ENCODE measurements around the gene UTP25. TPM values are rescaled to one million over a fixed set of nuclear protein-coding genes. Genes with fewer than 3 reads are reported as not detected.

Gene UTP25
- total RNA-seq, 2 experiments from 2014 or later, result 10.5 to 12.8 TPM

- TF ChIP-seq EZH2phosphoT487 (IDR thresholded peaks at IDR 0.05; ENCODE audit: borderline replicate concordance, low read depth, low read length) (no peak), CTCF (conservative IDR thresholded peaks at IDR 0.05; ENCODE audit: low read length) (no peak)
- Histone ChIP-seq H3K9me2 (ENCODE audit: insufficient read depth, low read length) (no peaks in the 10 kb centered on the region), H3K9me3 (ENCODE audit: low read length) (no peaks in the 10 kb centered on the region), H3K4me2 (ENCODE audit: low read length) (no peak overlapping the region), H3K4me1 (ENCODE audit: insufficient read depth, low read length, poor library complexity, severe bottlenecking) (no peaks in the 10 kb centered on the region), H3K27ac (ENCODE audit: low read depth, low read length, poor library complexity, severe bottlenecking) (no peak overlapping the region), H2AFZ (ENCODE audit: low read length) (no peak overlapping the region), H4K20me1 (ENCODE audit: insufficient read depth, low read length) (no peaks in the 10 kb centered on the region; the same call in 1 of the 2 replicates), H3K4me3 (ENCODE audit: low read depth, low read length, poor library complexity, severe bottlenecking) (no peak overlapping the region), H3K36me3 (ENCODE audit: insufficient read depth, low read length) (peaks cover 98% of the 10 kb centered on the region), H3K79me2 (ENCODE audit: insufficient read depth, low read depth, low read length) (no peaks in the 10 kb centered on the region)
- intact Hi-C loops (cut with micrococcal nuclease; ENCODE audit: unreplicated experiment), result no loop called here
- no TSS peak for BruUV-seq (replicated peaks)
- POLR2A ChIA-PET, result interaction anchor here (0.6 to 1.6 kb wide), 6 partner anchors 14 to 1892 kb away, joined by 3 to 7 read pairs (median 3); partner anchors contain the start of genes HHAT and TRAF3IP3
- DNase-seq (ENCODE audit: low spot score), result no peak
- CTCF ChIA-PET (ENCODE audit: unreplicated experiment), result interaction anchor here (1.6 kb wide), 1 partner anchor 14 kb away, joined by 3 read pairs; no protein-coding TSS in a partner anchor
These were observed 17.1 kb downstream of the UTP25 start for GRCh38 chr1:209844695-209845407.

- Histone ChIP-seq H4K20me1 (ENCODE audit: insufficient read depth, low read length) (no peaks in the 10 kb centered on the region; the same call in 1 of the 2 replicates), H3K4me2 (ENCODE audit: low read length) (no peak overlapping the region), H3K9me3 (ENCODE audit: low read length) (no peaks in the 10 kb centered on the region), H3K79me2 (ENCODE audit: insufficient read depth, low read depth, low read length) (no peaks in the 10 kb centered on the region), H3K4me3 (ENCODE audit: low read depth, low read length, poor library complexity, severe bottlenecking) (no peak overlapping the region), H2AFZ (ENCODE audit: low read length) (no peak overlapping the region), H3K4me1 (ENCODE audit: insufficient read depth, low read length, poor library complexity, severe bottlenecking) (no peaks in the 10 kb centered on the region), H3K27ac (ENCODE audit: low read depth, low read length, poor library complexity, severe bottlenecking) (no peak overlapping the region), H3K9me2 (ENCODE audit: insufficient read depth, low read length) (no peaks in the 10 kb centered on the region), H3K36me3 (ENCODE audit: insufficient read depth, low read length) (peaks cover 98% of the 10 kb centered on the region)
- BruUV-seq (replicated peaks), result no TSS peak
- DNase-seq (ENCODE audit: low spot score), result no peak
- intact Hi-C loops (cut with micrococcal nuclease; ENCODE audit: unreplicated experiment), result no loop called here
- ChIA-PET POLR2A (interaction anchor here (0.6 to 1.6 kb wide), 6 partner anchors 14 to 1892 kb away, joined by 3 to 7 read pairs (median 3); partner anchors contain the start of genes HHAT and TRAF3IP3), CTCF (ENCODE audit: unreplicated experiment) (interaction anchor here (1.6 kb wide), 1 partner anchor 13 kb away, joined by 3 read pairs; no protein-coding TSS in a partner anchor)
- TF ChIP-seq EZH2phosphoT487 (IDR thresholded peaks at IDR 0.05; ENCODE audit: borderline replicate concordance, low read depth, low read length) (no peak), CTCF (conservative IDR thresholded peaks at IDR 0.05; ENCODE audit: low read length) (no peak)
These were observed 17.6 kb downstream of the UTP25 start for GRCh38 chr1:209845408-209845725.

- H4K20me1 ChIP-seq (ENCODE audit: insufficient read depth, low read length), result no peaks in the 10 kb centered on the region; the same call in 1 of the 2 replicates
- peaks cover 98% of the 10 kb centered on the region for H3K36me3 ChIP-seq (ENCODE audit: insufficient read depth, low read length)
- intact Hi-C loops (cut with micrococcal nuclease; ENCODE audit: unreplicated experiment), result no loop called here
- no peaks in the 10 kb centered on the region for H3K9me3 ChIP-seq (ENCODE audit: low read length)
- H3K79me2 ChIP-seq (ENCODE audit: insufficient read depth, low read depth, low read length), result no peaks in the 10 kb centered on the region
- TF ChIP-seq EZH2phosphoT487 (IDR thresholded peaks at IDR 0.05; ENCODE audit: borderline replicate concordance, low read depth, low read length) (no peak), CTCF (conservative IDR thresholded peaks at IDR 0.05; ENCODE audit: low read length) (no peak)
- DNase-seq (ENCODE audit: low spot score), result no peak
- H3K9me2 ChIP-seq (ENCODE audit: insufficient read depth, low read length), result no peaks in the 10 kb centered on the region
- BruUV-seq (replicated peaks), result no TSS peak
- no peak overlapping the region for H2AFZ ChIP-seq (ENCODE audit: low read length)
- ChIA-PET POLR2A (no interaction called here), CTCF (ENCODE audit: unreplicated experiment) (no interaction called here)
- H3K4me3 ChIP-seq (ENCODE audit: low read depth, low read length, poor library complexity, severe bottlenecking), result no peak overlapping the region
- no peaks in the 10 kb centered on the region for H3K4me1 ChIP-seq (ENCODE audit: insufficient read depth, low read length, poor library complexity, severe bottlenecking)
- no peak overlapping the region for H3K27ac ChIP-seq (ENCODE audit: low read depth, low read length, poor library complexity, severe bottlenecking)
- H3K4me2 ChIP-seq (ENCODE audit: low read length), result no peak overlapping the region
These were observed 21.6 kb downstream of the UTP25 start for GRCh38 chr1:209849388-209849787.
